Superior temporal gyrus (tissue), 1 donor: ENCODE measurements around the gene LGR4.
"Not testable (repeated sequence)": the region's sequence is repeated elsewhere in the genome, so short reads cannot be mapped to it uniquely, and the experiment has no call there.

Source experiments
- DNase-seq: peaks from one replicate; pipeline ENCODE4 v3.0.0-alpha.2; 2016; ENCODE audit errors: extremely low spot score

Gene LGR4

DNA sequence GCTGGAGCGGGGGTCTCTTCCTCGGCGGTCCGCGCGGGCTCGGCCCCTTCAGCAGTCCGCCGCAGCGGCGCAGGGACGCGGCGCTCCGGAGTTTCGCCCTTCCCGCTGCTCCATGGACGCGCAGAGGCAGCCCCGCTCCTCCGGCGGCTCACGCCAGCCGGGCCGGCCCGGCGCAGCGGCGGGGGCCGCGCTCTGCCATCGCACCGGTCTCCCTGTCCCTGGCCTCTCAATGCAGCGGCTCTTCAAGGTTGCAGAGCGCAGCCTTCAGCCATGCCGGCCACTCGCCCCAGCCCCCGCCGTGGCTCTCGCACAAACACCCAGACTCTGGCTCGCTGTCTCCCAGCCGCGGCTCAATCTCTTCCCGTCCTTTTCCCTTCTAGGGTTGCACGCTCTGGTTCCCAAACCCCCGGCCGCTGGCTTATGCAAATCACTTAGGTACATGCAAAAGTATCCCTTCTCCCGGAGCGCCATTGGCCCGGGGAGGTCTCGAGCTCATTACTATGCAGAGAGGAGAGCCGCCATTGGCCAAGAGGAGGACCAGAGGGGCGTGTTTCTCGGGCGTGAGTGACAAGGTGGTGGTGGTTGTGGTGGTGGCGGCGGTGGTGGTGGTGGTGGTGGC, at the start of gene LGR4:
TSS of gene LGR4 (minus strand) at position 393 of the 619 bp plus-strand sequence. CDS start 488 bp downstream, outside the sequence.
- DNase-seq = peak; percentile 91

- DNase-seq = no peak
These were observed 47.6 kb upstream of the LGR4 start for GRCh38 chr11:27520226-27520625.

DNA sequence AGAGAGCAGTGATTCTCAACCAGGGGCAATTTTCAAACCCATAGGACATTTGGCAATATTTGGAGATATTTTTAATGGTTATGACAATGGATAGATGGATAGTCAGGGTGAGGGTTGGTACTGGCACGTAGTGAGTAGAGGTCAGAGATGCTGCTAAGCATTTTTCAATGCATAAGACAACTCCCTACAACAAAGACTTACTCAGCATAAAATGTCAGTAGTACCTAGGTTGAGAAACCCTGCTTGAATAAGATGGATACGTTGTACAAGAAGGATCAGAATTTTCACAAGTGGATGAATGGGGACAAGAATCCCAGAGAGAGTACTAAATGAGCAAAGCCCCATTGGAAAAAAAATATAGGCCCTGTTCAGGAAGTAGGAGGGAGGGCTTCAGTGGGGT, 45.9 kb upstream of the LGR4 start:
- no peak for DNase-seq

DNA sequence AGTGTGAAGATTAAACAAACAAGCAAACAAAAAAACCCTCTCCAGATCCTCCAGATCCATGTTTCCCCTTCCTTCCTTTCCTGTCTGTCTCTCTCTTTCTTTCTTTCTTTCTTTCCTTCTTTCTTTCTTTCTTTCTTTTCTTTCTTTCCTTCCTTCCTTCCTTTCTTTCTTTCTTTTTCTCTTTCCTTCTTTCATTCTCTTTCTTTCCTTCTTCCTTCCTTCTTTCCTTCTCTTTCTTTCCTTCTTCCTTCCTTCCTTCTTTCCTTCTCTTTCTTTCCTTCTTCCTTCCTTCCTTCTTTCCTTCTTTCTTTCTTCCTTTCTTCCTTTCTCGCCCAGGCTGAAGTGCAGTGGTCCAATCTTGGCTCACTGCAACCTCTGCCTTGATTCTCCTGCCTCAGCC, 44.9 kb upstream of the LGR4 start:
- not testable (repeated sequence) for DNase-seq

DNA sequence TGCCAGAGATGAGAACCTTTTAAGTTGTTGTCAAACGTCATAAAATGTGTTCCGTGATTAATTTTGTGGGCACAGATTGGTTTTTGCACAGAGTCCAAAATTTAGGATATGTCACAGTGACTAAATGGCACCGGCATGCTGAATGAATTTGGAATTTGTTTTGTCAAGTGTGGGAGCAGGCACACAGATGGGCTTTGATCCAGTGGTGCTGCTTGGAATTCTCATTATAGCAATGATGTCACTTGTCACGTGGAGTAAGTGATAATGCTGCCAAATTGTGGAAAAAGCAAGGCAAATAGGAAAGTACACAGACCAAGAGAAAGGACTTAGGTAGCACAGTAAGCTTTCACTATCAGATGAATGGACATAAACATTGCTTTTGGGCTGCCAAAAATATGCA, 42.0 kb upstream of the LGR4 start:
- peak; percentile 38 for DNase-seq

GRCh38 chr11:27514076-27514475, 41.5 kb upstream of the LGR4 start:
- no peak for DNase-seq

GRCh38 chr11:27513389-27513788, 40.8 kb upstream of the LGR4 start:
- DNase-seq = no peak

GRCh38 chr11:27512238-27512637, 39.6 kb upstream of the LGR4 start:
- DNase-seq = no peak

- no peak for DNase-seq
These were observed 37.3 kb upstream of the LGR4 start for GRCh38 chr11:27509908-27510307.

DNA sequence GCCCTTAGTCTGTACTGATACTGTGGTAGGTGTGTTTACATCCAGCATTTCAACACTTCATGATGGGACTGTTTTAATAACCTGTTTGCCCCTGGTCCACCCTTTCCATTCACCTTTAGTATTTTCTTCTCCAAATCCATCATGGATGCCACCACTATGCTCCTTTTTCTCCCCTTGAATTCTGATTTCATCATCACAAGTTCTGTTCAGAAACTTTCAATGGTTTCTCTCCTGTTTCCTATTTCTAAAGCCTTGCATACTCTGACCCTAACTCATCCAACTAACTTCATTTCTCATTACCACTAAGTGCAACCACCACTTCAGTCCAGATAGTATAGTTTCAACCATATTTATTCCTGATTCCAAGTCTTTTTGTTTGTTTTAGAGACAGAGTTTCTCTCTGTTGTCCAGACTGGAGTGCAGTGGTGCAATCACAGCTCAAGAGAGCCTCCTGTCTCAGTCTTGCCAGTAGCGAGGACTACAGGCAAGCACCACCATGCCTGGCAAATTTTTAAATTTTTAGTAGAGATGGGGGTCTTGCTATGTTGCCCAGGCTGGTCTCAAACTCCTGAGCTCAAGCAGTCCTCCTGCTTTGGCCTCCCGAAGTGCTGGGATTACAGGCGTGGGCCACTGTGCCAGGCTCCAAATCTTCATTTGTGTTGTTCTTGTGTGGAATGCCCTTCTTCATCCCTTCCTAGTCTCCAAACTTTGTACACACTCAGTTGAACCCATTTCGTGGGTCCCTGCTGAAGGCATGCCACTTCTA, 35.1 kb upstream of the LGR4 start:
- no peak for DNase-seq

DNA sequence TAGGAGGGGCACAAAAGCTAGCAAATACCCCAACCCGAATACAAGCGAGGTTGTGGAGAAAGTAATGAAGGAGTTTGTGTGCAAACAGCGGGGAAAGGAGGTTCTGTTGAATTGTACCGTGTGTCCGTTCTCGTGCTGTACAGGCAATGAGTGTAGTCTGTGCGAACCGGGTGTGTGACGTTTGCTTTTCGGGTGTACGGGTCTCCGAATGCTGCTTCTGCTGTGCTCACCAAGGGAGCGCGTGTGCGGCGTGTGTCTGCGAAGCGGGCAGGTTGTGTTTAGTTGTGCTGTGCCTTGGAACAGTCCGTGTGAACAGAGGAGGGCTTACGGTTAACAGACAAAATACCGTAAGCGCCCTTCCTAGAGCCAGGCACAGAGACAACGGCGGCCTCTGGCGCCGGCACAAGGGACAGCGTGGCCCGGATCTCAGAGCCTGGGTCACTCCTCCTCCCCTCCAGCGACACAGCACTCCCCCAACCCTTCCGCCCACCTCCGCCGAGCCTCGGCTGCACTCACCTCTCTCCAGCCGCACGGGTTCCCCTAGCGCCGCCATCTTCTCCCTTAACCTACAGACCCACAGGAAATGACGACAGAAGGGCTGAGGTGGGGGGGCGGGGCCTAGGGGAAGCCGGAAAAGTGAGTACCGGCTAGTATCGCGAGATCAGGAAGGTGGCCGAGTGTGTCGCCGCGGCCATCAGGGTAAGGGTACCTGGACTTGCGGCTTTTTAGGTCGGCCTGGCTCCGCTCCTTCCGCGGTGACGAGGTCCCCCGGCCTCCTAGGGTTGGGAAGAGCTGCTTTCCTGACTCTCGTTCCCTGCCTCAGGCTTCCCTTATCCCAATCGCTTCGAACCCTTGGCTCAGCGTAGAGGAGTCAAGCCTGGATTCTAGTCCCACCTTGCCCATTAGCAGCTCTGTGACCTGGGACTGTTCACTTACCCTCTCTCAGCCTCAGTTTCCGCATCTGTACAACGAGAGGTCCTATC, 33.9 kb upstream of the LGR4 start, which contains the start of gene LIN7C:
TSS of gene LIN7C (minus strand) at position 570 of the 983 bp plus-strand sequence. CDS start at position 553, 17 bp downstream.
- peak; percentile 93 for DNase-seq

DNA sequence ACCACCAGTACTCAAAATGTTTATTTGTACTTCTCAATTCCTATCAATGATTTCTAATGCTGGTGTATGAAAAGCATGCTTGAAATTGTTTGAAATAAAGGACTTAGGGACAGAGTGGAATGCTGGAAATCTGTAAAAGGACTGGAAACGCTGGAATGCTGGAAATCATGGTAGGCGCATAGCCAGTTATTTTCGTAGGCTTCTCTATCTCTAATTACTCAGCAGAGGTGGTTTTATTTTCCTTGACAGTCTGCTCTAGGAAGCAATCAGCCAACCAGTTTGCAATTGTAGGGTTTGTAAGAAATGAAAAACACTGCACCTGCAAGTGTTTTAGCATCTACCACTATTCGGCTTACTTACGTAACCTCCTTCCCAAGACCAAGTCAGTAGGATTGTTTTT, 33.2 kb upstream of the LGR4 start:
- no peak for DNase-seq

GRCh38 chr11:27504205-27504604, 31.6 kb upstream of the LGR4 start:
- no peak for DNase-seq

DNA sequence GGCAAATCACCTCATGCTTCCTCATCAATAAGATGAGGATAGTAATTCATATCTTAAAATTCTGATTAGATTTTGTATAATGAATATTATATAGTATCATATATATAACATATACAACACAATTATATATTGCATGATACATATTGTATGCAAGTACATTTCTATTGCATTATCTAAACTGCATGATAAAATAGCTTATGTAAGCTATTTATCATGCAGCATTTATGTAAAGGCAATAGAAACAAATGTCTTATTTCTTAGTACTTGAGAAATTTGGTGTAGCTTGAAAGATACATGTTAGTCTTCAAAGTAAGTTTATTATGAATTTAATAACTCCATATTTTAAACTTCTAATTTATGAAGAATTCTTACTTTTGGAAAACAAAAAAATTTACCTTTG, 28.5 kb upstream of the LGR4 start:
- no peak for DNase-seq

GRCh38 chr11:27497911-27498310, 25.3 kb upstream of the LGR4 start:
- DNase-seq = no peak

DNA sequence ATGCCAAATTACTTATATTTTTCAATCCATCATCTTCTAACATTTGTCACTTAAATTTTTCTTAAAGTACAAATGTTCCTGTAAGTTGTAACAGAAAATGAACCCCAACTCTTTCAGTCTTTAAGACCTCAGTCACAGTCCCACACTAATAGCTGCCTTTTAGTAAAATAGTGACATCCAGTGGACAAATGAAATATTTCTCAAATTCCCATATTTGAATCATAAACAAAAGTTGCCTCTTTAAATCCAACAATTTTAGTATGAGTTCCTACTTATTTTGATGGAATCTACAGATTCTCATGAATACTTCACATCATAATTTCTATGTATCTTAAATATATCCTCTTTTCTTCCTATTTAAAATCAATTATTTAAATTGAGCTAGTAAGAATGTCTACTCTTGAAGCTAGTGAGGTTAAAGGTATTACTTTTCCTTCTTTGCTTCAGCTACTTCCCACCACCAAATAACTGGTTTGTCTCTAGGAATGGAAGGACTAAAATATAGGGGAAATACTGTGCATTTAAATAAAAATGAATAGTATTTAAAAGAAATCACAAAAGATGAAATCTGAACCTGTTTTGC, 24.8 kb upstream of the LGR4 start:
- DNase-seq = peak; percentile 80

- DNase-seq = no peak
These were observed 23.9 kb upstream of the LGR4 start for GRCh38 chr11:27496461-27496860.

DNA sequence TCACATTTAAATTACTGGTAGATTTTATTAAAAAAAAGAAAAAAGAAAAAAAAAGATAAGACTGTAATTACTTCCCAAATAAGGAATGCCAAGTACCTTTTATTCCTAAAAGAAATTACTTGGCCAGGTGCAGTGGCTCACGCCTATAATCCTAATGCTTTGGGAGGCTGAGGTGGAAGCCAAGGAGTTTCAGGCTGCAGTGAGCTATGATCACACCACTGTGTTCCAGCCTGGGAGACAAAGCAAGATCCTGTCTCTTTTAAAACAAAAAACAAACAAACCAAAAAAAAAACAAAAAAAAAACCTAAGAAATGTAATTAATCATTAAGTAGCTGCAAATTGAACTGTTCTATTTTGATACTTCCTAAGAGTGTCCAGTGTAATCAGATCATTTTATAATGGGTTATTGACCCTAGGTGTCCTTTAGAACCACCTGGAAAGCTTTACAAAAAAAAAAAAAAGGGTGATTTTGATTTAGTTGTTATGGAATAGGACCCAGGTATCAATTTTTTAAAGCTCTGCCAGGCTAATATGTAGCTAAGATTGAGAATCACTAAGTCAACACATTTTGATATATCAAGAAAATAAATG, 23.2 kb upstream of the LGR4 start:
- no peak for DNase-seq

GRCh38 chr11:27489092-27489491, 16.5 kb upstream of the LGR4 start:
- DNase-seq = no peak

DNA sequence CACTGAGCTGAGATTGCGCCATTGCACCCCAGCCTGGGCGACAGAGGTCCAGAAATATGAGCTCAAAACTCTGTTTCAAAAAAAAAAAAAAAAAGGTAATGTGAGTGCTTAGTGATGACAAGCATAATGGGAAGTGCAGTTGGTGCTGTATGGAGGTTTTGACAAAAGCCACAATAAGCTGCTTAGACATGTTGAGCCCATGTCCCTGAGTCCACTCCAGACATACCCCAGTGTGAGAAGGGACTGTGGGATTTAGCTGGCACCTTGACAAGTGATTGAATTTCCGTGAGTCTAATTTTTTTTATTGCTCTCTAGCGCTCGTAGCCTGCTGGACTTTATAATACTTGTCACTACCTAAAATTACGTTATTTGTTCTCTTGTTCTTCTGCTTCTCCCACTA, 15.1 kb upstream of the LGR4 start:
- DNase-seq = no peak
